OCI-LY3 (cell line): ENCODE data around the gene DNAJC8.

ENCODE experiments used
- EZH2phosphoT487 ChIP-seq: fragments of 200-600 bp; shearing (Covaris generic); IDR thresholded peaks from 2 replicates; pipeline ENCODE4 v1.6.1; 2018; ENCODE audit warnings: antibody characterized with exemption, mixed run types, low read depth
- TF ChIP-seq, protein P1 (sequence below): fragments of 200-600, 300-600 bp; sonication (generic); IDR thresholded peaks from 2 replicates; pipeline ENCODE4 v1.5.1; 2014; ENCODE audit warnings: antibody characterized with exemption, low read length, low read depth

DNA sequence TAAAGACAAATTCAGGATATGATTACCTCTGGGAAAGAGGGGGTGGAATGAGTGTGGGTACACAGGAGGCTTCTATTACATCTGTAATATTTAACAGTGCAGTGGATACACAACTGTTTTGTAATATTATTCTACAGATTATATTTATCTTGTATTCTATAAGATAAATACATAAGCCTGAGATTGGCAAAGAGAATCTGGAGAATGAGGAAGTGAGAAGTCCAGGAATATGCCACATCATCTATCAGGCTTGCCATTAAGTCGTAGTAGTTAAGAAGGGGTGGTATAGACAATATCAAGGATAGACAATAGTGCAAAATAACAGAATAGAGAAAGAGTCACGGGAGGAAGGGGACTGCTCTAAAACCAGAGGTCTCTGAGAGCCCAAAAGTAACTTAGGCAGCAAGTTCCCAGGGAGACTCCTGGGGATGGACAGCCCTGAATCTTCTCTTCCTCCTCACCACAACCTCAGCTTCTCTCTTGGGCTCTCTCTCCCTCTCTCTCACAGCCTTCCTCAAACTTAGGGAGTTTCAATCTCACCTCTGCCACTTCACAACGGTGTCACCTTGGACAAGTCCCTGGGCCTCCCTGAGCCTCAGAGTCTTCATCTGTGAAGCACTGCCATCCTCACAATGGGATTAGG, 42.4 kb downstream of the DNAJC8 start:
- TF ChIP-seq, protein P1, sequence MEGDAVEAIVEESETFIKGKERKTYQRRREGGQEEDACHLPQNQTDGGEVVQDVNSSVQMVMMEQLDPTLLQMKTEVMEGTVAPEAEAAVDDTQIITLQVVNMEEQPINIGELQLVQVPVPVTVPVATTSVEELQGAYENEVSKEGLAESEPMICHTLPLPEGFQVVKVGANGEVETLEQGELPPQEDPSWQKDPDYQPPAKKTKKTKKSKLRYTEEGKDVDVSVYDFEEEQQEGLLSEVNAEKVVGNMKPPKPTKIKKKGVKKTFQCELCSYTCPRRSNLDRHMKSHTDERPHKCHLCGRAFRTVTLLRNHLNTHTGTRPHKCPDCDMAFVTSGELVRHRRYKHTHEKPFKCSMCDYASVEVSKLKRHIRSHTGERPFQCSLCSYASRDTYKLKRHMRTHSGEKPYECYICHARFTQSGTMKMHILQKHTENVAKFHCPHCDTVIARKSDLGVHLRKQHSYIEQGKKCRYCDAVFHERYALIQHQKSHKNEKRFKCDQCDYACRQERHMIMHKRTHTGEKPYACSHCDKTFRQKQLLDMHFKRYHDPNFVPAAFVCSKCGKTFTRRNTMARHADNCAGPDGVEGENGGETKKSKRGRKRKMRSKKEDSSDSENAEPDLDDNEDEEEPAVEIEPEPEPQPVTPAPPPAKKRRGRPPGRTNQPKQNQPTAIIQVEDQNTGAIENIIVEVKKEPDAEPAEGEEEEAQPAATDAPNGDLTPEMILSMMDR, result no peak
- TF ChIP-seq EZH2phosphoT487, result no peak
